GM12892 (cell line): ENCODE data around the gene NELFB.

Source experiments
- POLR2A ChIP-seq: IDR thresholded peaks from 2 replicates; pipeline ENCODE4 v1.6.1; 2011; ENCODE audit warnings: low read depth, low read length, control low read depth
- POLR2AphosphoS5 ChIP-seq: IDR thresholded peaks from 2 replicates; pipeline ENCODE4 v1.6.1; 2011; ENCODE audit warnings: low read depth, low read length, control low read depth

DNA sequence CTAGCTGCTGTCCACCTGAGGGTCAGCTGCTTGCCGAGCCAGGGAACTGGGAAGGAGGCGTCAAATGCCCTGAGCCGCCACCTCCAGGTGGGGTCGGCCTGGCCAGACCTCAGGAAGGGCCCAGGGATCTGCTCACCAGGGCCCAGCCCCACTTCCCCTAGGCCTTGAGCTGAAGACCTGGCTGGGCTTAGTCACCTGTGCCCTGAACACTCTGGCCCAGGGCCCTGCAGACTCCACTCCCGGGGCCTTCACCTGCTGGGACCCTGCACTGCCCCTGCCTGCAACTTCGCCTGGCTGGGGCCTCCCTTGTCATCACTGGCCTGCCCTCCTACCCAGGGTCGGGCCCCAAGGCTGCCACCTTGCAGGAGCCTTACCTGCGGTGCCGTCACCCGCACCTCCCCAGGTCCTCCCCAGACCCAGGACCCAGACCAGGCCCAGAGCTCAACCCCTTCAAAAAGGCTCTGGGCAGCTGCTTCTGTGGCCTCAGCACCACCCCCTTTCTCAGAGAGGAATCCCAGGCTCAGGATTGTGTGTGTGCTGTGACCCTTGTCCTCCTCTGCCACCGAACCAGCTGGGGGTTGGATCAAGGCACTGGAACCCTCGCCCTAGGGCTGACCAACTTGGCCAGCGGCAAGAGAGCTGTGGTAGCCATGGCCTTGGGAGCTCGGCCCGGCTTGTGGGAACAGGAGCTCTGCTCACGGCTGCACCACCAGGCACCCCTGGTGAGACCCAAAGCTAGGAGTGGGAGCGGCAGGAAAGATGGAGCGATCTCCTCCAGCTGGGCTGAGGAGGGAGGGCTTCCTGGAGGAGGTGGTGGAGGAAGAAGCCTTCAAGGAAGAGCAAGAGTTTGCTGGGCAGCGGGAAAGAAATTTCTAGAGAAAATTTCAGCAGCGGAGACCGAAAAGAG, 1.2 kb upstream of the NELFB start:
- TF ChIP-seq POLR2A = no peak
- no peak for TF ChIP-seq POLR2AphosphoS5
